NCI-H2196 (cell line): ENCODE results near the gene RHOA.
"Not testable (repeated sequence)": the region's sequence is repeated elsewhere in the genome, so short reads cannot be mapped to it uniquely, and the experiment has no call there.

Source experiments
- DNase-seq: peaks from one replicate; lab custom pipeline; 2025; ENCODE audit not compliant: unreplicated experiment; lab: John Stamatoyannopoulos, UW

Gene RHOA

GRCh38 chr3:49333091-49333490 is 78.7 kb downstream of the RHOA start:
- DNase-seq: no peak

DNA sequence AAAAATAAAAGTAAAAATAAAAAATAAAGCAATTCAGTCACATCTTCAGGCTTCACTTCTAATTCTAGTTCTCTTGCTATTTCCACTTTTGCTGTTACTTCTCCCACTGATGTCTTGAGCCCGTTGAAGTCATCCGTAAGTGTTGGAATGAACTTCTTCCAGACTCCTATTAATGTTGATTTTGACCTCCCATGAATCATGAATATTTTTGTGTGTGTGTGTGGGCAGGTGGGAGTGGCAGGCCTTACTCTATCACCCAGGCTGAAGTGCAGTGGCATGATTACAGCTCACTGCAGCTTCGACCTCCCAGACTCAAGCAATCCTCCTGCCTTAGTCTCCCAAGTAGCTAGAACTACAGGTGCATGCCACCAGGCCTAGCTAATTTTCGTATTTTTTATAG is 82.6 kb downstream of the RHOA start:
- no peak for DNase-seq

DNA sequence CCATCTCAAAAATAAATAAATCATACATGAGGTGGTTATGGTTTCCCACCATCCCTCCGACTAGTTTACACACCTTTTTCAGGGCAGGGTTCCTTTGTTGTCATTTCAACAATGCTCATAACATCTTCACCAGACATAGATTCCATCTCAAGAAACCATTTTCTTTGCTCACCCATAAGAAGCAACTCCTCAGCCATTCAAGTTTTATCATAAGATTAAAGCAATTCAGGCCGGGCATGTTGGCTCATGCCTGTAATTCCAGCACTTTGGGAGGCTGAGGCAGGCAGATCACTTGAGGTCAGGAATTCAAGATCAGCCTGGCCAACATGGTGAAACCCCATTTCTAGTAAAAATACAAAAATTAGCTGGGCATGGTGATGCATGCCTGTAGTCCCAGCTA is 83.4 kb downstream of the RHOA start:
- not testable (repeated sequence) for DNase-seq

DNA sequence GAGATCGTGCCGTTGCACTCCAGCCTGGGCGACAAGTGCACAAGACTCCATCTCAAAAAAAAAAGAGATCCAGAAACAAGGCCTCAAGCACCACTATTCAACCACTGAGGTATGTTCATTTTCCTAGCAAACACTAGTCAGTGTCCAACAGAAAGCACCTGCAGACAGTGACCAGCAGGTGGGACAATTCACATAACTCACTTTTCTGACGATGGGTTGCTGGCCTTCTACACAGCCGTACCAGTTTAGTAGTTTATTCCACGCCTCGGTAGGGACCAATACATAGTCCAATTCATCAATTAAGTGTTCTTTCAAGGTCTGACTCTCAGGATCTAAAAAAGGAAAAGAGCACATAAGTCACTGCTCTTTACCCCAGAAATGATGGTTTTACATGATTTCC is 84.3 kb downstream of the RHOA start:
- no peak for DNase-seq

- DNase-seq: no peak
Measured at GRCh38 chr3:49324768-49325167, 87.0 kb downstream of the RHOA start.

- DNase-seq: no peak
Measured at GRCh38 chr3:49316696-49317457, 94.9 kb downstream of the RHOA start.

DNA sequence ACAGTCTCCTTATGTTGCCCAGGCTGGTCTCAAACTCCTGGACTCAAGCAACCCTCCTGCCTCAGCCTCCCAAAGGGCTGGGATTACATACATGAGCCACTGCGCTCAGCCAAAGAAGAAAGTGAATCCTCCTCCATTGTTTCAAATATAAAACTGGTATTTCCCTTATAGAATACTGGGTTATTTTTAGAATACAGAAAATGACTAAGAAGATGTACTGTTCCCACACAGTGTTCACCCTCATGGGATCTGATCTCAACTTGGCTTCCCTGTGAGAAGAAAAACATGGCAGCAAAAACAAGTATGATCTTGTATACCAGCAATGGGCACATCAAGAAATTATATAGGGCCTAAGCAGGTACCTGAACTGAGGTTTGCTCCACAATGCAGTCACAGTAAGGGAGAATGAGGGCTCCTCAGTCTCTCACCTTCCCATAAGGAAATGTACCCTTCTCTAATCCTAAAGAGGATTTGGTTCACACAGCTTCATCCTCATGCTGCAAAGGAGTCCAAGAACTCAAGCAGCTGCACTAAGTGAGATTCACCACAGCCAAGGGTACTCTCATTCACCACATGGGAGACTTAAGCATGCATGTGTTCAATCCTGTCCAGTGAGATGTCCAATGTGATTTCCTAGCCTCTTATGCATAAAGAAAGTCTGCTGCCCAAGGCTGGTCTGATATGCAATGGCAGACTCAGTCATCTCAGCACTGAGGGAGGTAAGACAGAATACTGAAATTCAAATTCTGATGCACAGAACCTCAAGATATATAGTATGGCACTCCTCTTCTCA is 97.7 kb downstream of the RHOA start:
- DNase-seq: no peak

DNA sequence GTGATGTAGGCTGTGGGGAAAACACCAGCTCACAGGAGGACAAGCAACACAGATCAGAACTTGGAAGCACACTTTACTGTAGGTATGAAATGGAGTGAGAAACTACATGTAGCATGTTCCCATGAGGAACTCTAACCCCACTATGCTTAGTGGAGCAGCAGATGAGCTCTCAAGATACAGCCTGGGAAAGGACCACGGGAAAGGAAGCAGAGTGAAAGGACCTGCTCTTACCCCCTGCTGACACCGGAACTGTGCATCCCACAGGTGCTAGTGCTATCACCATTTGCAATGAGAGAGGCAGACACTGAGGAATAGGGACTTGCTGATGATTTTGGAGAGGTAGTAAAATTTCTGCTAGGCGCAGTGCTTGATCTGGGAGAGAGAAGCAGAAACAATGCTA is 100.5 kb downstream of the RHOA start:
- no peak for DNase-seq

DNA sequence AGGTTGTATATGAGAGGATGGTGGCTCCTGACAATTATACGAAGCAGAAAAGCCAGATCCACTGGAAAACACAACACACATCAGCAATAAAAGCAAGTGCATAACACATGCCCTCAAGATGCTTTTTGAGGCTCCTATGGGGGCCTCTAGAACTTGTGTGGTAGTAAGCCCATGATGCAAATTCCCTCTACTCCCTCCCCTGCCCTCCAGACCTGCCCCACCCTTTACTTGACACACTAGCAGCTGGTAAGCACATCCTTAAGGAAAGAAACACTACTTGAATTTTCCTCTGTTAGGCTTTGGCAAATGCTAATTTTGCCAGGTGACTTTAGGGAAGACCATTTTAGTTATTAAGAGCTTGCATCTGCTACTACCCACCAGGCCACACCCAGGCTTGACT is 101.1 kb downstream of the RHOA start:
- no peak for DNase-seq
